Renal pelvis (tissue), 12 donors: Measurements from ENCODE around the gene OR1B1. TPM values are rescaled to one million over a fixed set of nuclear protein-coding genes. Genes with fewer than 3 reads are reported as not detected.
"Not testable (repeated sequence)": the region's sequence is repeated elsewhere in the genome, so short reads cannot be mapped to it uniquely, and the experiment has no call there.

Source experiments
- DNase-seq: peaks from one replicate; pipeline ENCODE4 v3.0.0-alpha.2; 2013
- long read RNA-seq, 16 experiments: transcript quantifications; one replicate each; lab custom pipeline, GENCODE V29; 2026
- polyA plus RNA-seq, 3 donors: library from polyadenylated mRNA; unstranded; fragments of 120-200 nt; gene quantifications; one replicate each; pipeline ENCODE4 v1.2.1, GENCODE V29; 2013; ENCODE audit not compliant: insufficient read length in 3 of 3

Gene OR1B1
- polyA plus RNA-seq: not detected
- long read RNA-seq, donor 1: 0 reads
- long read RNA-seq, donor 2: 0 reads
- long read RNA-seq, donor 3: 0 reads
- long read RNA-seq, donor 4: 0 reads
- long read RNA-seq, donor 5: 0 reads
- long read RNA-seq, donor 6: 0 reads
- long read RNA-seq, donor 7: 0 reads
- long read RNA-seq, donor 8: 0 reads
- long read RNA-seq, donor 9: 0 reads
- long read RNA-seq, donor 10: 0 reads
- long read RNA-seq, donor 11: 0 reads
- long read RNA-seq, donor 12: 0 reads
- long read RNA-seq, donor 13: 0 reads
- long read RNA-seq, donor 14: 0 reads
- long read RNA-seq, donor 15: 0 reads
- long read RNA-seq, donor 16: 0 reads

DNA sequence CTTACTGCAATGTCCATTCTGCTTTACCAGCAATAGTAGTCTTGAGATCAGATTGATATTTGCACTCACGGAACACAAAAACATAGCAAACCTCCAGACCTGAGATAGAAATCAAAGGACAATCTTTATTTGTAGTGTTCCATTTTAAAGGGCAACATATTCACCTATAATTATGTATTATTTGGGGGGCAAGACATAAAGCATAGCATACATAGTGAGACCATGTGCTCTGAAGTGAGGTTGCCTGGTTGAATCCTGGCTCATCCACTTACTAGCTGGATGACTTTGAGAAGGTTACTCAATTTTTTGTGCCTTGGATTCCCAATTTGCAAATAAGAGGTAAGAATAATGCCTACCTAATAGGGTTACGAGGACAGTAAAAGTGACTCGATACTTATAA, at the start of gene OR1B1:
Gene OR1B1 (minus strand): TSS at position 101 of the 400 bp plus-strand sequence.
- no peak for DNase-seq

DNA sequence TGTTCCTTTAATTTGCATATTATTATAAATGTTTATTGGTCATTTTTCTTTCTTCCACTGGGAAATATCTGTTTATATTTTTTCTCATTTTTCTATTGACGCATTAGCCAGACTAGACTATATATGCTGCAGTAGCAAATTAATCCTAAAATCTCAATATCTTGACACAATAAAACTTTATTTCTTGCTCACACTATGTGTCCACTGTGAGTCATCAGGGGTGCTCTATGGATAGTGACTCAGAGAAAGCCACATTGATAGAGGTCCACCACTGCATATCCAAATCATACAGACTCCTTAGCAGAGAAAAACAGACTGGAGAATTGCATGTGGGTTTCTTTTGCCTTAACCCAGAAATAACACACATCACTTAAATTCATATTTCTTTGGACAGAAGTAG, 38.3 kb upstream of the OR1B1 start:
- no peak for DNase-seq

DNA sequence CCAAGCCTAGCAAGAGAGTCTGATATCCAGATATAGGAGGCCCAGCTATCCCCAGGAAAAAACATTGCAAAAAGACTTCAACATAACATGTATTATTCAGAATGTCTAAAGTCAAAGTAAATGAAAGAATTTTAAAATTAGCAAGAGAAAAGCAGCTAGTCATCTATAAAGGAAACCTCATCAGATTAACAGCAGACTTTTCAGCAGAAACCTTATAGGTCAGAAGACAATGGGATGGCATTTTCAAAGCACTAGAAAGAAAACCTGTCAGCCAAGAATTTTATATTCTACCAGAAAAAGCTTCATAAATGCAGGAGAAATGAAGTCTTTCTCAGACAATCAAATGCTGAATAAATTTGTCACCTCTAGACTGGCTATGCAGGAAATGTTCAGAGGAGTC, 27.4 kb upstream of the OR1B1 start:
- no peak for DNase-seq

DNA sequence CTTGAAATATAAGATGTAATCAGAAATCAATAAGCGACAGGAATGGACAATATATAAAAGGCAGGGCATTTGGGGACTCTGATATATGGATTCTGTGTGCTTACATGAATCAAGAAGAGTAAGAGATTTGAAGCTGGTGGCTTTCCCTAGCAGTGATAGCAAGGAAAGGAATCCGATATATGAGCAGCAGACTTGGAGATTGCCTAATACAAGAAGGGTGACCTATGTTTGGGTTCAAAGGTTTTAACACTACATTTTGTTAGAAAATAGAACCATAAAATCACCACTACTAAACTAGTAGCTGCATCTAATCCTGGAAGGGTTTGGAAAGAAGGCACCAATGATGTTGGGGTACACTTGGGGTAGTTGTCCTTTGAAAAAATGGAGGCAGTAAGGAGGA, 15.1 kb upstream of the OR1B1 start:
- DNase-seq: no peak

DNA sequence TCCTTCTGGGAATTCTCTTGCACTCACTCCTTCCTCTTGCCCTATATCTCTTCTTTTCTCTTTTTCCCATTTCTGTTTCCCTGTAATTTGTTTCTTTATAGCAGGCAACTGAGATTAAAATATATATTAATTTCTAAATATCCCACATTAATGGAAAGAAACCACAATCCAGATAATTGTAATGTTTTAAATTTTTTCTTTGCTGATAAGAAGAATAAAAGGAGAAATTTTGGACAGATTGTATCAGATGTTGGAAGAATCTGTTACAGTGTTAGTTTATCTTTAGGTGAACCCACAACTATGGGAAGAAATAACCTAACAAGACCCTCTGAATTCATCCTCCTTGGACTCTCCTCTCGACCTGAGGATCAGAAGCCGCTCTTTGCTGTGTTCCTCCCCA, 4.0 kb upstream of the OR1B1 start, which contains the start of gene OR1L1:
Gene OR1L1 (plus strand): TSS at position 301 of the 400 bp plus-strand sequence. CDS start 0 bp downstream, at position 301.
- DNase-seq: no peak

DNA sequence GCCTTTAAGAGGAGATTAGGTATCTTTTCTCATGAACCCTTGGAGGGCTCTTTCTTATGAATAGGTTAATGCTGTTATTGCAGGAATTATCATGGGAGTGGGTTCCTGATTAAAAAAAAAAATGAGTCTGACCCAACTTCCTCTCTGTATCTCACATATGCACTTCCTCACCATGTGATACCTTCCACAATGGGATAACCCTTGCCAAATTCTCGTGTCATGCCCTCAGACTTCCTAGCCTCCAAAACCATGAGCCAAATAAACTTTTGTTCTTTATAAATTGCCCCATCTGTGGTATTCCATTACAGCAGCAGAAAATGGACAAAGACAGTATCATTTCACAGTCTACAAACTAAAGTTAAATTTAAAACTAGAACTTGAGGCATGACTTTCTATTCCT, 1.0 kb downstream of the OR1B1 start:
- DNase-seq: no peak

DNA sequence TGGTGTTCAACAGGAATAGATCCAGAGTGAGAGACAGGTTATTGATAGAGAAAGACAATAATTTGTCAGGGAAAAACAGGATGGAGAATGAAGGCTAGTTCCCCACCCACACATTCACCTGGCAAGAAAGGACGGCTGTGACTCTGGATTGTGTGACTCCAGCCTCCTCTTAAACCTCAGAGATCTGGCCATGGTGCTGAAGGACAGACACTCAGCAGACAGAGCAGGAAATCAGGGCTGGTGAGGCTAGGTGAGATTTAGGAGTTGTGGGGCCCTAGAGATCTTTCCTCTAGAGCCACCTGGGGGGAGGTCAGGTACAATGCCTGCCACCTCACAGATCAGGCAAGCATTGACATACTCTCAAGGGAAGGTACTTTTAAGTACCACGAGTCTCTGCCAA, 15.2 kb downstream of the OR1B1 start:
- DNase-seq: no peak

DNA sequence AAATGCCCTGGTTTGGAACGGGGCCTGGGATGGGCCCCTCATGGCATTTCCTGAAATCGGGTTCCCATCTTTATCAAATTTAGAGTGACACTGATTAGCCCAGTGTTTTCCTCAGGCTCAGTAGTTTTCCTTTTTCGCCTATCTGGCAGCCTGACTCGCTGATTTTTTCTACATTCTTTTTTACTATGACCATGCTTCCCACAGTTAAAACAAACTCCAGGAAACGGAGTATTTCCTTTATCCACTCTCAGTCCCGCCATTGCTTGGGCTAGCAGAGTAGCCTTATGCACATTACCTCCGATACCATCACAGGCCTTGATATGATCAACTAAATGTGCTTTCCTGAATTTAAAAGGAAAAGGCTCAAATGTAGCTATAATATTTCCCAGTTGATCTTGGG, 37.4 kb downstream of the OR1B1 start:
- DNase-seq: no peak

DNA sequence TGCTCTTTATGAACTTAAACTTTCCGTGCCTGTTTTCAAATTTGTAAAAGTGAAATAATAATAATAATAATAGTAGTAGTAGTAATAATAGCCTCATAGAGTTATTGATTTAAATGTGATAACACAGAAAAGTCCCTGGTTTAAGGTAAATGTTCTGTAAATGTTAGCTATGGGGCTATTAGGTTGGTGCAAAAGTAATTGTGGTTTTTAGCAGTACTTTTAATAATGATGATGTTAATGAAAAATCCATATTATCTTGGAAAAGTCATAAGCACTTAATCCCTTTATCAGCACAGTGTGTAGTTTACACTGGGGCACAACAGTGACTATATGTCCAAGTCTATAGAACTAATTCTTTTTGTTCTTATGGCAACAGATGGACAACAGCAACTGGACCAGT, 43.1 kb downstream of the OR1B1 start, which contains the start of gene OR1Q1:
Gene OR1Q1 (plus strand): TSS at position 377 of the 400 bp plus-strand sequence. CDS start 0 bp downstream, at position 377.
- DNase-seq: no peak

DNA sequence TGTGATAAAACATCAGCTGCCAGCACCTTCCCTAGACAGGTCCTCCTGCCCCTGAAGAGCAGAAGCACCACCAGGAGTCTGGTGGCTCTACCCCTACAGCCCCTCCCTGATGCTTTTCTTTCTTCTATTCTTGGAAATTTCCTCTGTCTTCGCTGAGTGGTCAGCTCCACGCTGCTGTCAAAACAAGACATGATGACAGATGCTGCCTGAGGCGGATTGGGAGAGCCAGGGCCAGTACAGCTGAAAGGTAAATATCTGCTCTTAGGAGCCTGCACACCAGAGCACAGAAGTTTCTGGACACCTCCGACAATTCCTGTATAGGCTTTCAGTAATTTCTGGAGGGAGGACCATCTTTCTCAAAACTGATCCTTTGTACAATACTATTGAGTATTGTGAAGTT, 47.6 kb downstream of the OR1B1 start:
- DNase-seq: no peak

DNA sequence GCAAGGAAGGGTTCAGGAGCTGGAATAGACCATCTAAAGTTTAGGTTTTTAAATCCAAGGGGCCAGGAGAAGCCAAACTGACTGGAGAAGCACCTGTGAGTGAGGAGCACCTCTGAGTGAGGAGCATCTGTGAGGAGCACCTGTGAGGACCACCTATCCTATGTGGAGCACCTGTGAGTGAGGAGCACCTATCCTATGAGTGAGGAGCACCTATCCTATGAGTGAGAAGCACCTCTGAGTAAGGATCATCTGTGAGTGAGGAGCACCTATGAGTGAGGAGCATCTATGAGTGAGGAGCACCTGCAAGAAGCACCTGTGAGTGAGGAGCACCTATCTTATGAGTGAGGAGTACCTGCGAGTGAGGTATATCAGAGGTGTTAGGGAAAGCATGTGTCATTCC, 50.8 kb downstream of the OR1B1 start:
- no peak for DNase-seq

DNA sequence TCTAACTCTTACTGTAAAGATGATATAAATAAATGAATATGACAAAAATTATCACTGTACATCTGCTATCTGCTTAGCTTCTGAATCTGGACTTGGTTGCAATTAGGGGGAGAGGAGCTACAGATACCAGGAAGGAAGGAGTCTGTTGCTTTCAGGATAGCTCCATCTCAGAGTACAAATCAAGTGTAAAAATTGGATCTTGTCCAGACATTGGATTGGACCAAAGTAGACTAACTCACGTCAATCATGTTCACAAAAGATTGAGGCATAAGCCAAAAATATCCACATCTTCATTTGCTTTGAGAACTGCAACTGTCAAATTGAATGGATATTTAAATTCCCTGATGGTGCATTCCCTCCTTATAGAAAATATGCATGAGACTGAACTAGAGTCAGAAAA, 51.7 kb downstream of the OR1B1 start:
- no peak for DNase-seq

DNA sequence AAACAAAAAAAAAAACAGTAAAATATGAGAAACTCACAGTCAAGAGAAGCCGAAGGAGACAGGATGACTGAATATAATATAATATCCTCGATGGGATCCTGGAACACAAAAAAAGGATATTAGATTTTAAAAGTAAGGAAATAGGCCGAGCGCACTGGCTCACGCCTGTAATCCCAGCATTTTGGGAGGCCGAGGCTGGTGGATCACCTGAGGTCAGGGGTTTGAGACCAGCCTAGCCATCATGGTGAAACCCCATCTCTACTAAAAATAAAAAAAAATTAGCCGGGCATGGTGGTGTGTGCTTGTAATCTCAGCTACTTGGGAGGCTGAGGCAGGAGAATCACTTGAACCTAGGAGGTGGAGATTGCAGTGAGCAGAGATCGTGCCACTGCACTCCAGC, 74.1 kb downstream of the OR1B1 start, which contains the start of gene OR1L8:
Gene OR1L8 (minus strand): TSS at position 101 of the 400 bp plus-strand sequence. CDS start 14,907 bp downstream, outside the sequence.
- DNase-seq: not testable (repeated sequence)

DNA sequence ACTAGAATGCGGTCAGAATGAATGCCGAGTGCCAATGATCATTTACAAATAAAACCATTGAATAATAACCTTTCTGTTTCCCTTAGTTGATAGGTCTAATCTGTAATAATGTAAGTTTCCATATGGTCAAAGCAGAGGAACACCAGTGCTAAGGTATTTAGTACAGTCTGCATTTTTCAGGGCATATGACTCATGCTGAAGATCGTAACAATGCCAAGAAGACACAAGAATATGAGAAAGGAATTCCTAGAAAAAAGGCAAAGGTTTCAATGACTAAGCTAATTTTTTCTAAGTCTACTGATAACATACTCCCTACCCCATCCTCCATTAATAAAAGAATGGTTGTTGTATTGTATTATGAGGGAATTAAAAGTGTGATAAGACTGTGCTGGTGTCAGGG, 77.1 kb downstream of the OR1B1 start:
- DNase-seq: no peak

DNA sequence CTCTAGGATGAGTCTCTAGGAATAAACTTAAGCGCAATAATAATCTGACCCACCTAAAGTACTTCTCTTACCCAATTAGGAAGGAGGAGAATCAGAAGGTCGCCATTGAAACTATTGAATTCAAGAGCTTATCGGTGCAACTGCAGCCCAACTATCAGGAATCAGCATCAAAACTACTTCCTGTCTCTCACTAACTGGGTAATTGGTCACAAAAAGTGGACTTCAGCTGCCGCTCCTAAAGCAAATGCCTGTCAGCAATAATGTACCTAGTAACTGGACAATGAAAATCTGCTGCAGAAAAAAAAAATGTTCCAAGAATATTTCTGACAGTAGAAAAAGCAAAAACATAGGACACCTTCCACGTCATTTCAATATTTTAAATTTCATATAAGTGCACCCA, 77.6 kb downstream of the OR1B1 start:
- DNase-seq: no peak

Other genes starting within 250 kb of the OR1B1 start
- gene OR1J1, start 179.7 kb downstream of the OR1B1 start, polyA plus RNA-seq: not detected
- gene OR1J2, start 146.8 kb downstream of the OR1B1 start, polyA plus RNA-seq: not detected
- not detected for gene OR1J4, start 138.5 kb downstream of the OR1B1 start, polyA plus RNA-seq
- gene OR1N1, start 130.3 kb downstream of the OR1B1 start, polyA plus RNA-seq: not detected
- not detected for gene OR1N2, start 104.5 kb downstream of the OR1B1 start, polyA plus RNA-seq
- under 1 TPM; 0.14 to 0.26 (median 0.25) TPM for gene OR1L8, start 74.2 kb downstream of the OR1B1 start, polyA plus RNA-seq
- not detected for gene OR1Q1, start 42.9 kb downstream of the OR1B1 start, polyA plus RNA-seq
- gene OR1L1, start 4.1 kb upstream of the OR1B1 start, polyA plus RNA-seq: not detected
- not detected for gene OR1L3, start 17.5 kb upstream of the OR1B1 start, polyA plus RNA-seq
- gene OR1L4, start 66.4 kb upstream of the OR1B1 start, polyA plus RNA-seq: not detected
- not detected for gene OR1L6, start 84.7 kb upstream of the OR1B1 start, polyA plus RNA-seq
- not detected for gene OR5C1, start 131.3 kb upstream of the OR1B1 start, polyA plus RNA-seq
- gene OR1K1, start 142.5 kb upstream of the OR1B1 start, polyA plus RNA-seq: not detected
- gene PDCL, start 171.0 kb upstream of the OR1B1 start, polyA plus RNA-seq: 10 to 100 TPM; 32.7 to 32.9 (median 32.9) TPM
- 10 to 100 TPM; 42.6 to 56.6 (median 46.9) TPM for gene RC3H2, start 247.7 kb upstream of the OR1B1 start, polyA plus RNA-seq